Measurements from ENCODE around the gene RIT1.

RIT1 gene

DNA sequence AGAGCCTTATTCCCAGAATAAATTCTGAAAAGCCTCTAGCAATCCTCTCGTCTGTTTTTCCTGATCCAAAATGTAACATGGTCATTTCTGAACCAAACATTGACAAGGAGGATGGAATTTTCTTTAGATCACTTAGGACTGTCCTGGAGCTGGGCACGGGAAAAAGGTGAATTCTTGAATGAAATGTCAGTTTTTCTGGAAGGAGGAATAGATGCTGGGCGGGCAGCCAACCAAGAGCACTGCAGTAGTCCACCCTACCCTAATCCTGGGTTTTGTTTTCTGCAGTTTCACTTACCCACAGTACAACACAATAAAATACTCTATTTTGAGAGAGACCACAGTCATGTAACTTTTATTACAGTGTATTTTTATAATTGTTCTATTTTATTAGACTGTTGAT is 20.9 kb downstream of the RIT1 start:
- DNase-seq, result no peak

DNA sequence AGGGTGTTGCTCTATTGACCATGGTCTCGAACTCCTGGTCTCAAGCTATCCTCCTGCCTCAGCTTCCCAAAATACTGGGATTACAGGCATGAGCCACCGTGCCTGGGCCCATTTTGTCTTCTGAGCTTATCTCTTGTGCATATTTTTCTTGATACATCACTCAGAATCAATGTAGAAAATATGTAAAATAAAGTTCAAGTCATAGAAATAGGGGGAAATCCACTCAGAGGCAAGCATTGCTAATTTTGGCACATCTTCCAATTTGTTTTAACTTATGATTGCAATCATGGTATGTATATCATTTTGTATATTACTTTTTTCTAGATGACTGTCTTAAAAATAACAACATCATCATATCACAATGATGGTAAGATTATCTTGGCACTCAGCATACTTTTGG is 21.6 kb downstream of the RIT1 start:
- no peak for DNase-seq

DNA sequence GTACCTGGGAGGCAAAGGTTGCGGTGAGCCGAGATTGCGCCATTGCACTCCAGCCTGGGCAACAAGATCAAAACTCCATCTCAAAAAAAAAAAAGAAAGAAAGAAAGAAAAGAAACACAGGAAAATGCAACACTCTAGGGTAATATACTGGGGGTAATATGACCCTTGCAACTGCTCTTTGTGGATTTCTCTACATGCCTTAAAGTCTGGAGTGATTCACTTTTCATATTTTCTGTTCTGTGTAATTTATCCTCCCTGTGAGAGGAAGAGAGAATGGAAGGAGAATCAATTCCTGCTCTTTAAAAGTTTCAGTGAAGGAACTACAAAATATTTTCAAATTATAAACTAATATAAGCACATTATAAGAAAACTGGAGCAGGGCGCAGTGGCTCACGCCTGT is 22.7 kb downstream of the RIT1 start:
- no peak for DNase-seq

DNA sequence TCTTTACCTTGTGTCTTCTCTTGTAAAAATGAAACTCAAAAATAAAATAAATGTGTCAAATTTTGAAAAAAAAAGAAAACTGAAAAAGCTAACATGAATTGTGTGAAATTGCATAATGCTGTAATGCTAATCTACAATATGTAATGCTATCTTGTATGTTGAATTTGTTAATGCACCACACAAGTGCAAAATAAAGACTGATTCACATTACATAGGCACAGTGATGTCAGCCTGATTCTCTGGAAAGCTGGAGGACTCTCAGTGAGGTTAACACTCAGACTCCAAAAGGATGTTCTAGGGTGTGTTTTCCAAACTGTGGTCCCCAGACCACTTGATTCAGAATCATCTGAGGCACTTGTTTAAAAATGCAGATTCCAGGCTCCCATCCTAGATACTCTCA is 26.2 kb downstream of the RIT1 start:
- DNase-seq, result no peak

DNA sequence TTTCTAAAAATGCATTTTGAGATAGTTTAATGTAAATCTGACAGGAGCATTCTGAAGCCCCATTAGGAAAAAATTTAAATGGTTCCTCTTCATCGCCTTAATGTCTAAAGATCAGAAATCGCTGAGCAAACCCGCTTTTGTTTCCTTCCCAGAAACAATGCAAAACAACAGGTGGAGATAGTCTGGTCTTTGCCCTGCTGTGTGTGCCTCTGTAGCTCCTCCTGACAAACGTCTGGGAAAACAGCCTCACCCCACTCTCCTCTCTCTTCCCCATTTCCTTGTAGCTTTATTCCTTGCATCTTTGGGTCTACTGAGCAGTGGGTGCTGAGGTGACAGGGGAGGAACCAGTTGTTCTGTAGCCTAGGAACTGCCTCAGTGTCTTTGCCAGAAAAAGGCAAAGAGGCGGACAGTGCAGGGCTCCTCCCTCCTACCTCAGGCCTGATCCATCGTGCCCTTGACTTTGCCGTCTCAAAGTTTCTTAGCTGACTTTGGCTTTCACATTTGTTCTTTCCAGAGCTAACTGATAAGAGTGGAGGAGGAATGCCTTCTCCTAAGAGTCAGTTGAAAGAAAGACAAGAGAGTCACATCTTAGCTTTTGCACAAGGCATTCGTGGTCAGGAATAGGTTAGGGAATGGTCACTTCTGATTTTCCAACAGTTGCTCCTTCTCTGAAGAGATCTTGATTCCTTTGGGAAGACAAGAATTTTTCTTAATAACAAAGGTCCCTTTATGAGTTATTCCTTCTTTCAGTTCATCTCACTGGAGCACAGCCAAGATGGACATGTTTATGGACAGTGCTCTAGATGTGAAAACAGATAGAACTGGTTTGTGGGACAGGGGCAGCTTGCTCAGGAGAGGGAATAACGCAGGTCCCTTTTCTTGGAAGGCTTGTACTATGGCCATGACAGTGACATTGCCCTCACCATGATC is 26.9 kb downstream of the RIT1 start:
- DNase-seq, result no peak

DNA sequence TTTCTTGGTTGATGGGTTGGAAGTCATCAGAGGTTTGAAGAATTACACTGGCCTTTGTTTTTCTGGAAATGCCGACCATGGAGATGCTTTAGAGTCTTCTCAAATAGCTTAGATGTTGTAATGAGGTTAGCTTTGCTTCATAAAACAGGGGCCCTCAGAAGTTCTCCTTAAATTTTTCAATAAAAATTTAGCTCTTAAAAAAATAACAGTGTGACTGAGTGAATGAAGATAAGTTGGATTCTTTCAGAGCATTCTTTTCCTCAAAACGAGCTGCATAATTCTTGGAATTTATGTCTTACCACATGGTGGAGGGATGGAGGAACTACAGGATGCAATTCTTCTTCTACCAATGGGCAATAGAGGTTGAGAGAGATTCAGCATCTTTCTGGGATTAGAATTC is 28.4 kb downstream of the RIT1 start:
- DNase-seq, result no peak

DNA sequence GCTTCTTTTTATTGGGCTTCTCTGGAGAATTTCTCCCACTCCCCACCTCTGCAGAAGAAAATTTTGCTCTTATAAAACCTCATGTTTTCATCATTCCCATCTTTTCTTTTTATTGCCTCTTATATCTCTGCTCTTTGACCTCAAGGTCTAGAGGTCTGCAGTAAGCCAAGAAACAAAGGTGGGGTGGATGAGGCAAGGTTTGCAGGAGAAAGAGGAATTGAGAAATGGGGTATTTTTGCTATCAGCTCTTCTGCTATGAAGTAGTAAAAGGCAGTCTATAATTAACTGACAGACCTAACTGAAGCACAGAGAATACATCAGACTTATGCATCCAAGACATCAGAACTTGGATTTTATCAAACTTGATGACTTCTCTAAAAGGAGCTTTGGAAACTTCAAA is 28.9 kb downstream of the RIT1 start:
- DNase-seq, result no peak

DNA sequence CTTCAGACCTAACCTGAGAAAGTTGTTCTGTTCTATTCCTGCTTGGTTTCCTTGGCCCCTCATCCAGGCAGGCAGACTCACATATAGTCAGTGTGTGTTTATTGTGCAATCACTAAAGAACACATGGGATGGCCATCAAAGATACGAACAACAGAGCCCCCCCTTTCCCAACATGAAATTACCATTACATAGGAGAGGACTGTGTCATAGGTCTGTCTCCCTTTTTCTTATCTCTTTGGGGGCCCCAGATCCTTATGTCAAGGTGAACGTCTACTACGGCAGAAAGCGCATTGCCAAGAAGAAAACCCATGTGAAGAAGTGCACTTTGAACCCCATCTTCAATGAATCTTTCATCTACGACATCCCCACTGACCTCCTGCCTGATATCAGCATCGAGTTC is 30.2 kb downstream of the RIT1 start:
- DNase-seq, result no peak

DNA sequence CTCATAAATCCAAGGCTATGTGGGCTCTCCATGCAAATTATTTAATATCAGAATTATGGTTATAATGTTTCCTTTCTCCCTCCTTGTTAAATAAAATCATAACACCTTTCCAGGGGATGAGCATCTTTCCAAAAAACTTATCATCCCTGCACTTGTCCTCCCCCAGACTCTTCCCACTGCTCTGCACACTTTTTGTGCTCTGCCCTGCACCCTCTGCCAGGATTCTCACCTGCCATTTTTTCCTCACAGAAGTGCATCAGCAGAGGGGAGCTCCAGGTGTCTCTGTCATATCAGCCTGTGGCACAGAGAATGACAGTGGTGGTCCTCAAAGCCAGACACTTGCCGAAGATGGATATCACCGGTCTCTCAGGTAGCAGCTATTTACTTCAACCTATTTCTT is 30.9 kb downstream of the RIT1 start:
- DNase-seq, result no peak

DNA sequence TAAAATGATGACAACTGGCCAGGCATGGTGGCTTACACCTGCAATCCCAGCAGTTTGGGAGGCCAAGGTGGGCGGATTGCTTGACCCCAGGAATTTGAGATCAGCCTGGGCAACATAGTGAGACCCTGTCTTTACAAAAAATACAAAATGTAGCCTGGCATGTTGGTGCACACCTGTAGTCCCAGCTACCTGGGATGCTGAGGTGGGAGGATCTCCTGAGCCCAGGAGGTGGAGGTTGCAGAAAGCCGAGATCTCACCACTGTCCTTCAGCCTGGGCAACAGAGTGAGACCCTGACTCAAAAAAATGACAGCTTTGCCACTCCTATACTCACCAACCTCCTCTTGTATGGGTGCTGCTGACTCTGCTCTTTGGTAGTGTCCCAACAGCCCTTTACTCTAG is 33.2 kb downstream of the RIT1 start:
- DNase-seq, result no peak

DNA sequence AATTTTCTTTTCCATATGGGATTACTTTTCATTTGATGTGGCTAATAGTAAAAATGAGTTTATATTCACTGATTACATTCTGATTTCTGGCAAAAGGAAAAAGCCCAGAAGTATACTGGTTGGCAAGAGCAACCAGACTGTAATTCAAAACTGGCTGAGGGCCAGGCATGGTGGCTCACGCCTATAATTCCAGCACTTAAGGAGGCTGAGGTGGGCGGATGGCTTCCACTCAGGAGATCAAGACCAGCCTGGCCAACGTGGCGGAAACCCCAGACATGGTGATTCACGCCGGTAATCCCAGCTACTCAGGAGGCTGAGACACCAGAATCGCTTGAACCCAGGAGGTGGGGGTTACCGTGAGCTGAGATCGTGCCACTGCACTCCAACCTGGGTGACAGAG is 37.3 kb downstream of the RIT1 start:
- DNase-seq, result no peak

DNA sequence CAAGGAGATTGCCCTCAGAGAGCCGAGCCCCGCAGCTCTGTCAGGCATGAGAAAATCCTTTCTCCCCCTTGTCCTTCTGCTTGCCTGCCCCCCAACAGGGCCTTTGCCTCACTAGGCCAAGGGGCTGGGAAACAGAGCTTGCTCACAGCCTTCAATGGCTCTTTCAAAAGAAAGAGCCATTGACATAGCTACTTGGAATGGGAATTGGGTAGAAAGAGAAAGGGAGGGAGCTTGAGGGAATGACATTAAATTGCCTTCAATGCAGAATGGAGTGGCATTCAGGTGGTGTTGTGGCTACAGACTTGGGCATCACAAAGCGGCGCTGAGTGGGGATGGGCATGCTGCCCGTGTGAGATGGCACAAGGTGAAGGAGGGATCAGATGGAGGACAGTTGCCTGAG is 38.6 kb downstream of the RIT1 start:
- no peak for DNase-seq

DNA sequence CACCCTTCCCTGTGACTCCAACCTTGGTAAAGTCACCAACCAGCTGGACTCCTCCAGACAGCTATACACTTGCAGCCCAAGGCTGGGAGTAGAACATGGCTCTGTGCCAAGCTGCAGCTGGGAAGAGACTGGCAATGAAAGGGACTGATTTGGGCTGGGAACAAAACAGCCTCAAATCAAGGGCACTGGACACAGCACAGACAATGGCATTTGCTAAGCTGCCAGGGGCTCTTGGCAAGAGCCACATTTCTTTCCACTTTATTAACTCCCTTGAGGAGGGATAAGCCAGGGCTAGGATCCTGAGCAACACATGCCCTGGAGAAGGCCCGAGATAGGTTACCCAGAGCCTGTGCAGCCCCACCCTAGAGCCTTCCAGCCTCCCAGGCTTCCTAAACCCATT is 39.8 kb downstream of the RIT1 start:
- no peak for DNase-seq

DNA sequence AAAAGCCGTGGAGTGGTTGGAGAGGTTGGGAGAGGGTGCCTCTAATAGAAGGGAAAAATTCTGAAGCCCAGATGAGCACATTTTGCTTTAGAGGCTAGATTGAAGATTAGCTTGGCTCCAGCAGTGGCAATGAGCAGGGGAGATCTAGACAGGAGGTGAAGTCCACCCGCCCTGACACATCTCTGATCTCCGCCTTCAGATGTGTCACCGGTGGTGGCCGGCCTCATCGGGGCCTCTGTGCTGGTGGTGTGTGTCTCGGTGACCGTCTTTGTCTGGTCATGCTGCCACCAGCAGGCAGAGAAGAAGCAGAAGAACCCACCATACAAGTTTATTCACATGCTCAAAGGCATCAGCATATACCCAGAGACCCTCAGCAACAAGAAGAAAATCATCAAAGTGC is 43.4 kb downstream of the RIT1 start:
- DNase-seq, result no peak

DNA sequence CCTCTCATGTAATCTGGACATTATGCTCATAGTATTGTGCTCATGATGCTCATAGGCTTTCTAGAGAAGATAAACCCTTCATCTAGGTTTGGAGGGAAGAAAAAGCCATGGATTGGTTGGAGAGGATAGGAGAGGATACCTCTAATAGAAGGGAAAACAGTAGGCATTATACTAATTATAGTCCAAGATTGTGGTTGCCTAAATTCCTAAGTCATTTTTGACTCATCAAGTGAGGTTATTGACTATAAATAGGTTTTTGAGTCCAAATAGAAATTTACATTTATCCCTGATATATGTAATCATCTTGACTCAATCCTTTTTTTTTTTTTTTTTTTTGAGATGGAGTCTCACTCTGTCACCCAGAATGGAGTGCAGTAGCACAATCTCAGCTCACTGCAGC is 46.8 kb downstream of the RIT1 start:
- DNase-seq, result no peak

DNA sequence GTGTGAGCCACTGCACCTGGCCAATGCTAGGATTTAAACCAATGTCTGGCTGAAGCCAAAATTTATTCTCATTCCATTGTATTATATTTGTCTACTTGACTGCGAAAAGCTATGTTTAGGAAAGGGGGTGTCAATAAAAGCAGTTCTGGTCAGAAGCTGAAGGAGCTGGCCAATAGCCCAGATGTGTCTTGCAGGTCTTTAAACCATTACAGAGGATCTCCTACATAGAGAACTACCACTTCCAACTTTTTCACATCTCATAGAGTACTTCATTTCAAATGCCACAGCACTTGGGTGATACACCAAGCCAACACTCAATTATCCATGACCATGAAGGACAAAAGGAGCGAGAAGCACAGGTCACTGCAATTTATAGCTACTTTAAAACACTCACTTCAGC is 49.3 kb downstream of the RIT1 start:
- no peak for DNase-seq

DNA sequence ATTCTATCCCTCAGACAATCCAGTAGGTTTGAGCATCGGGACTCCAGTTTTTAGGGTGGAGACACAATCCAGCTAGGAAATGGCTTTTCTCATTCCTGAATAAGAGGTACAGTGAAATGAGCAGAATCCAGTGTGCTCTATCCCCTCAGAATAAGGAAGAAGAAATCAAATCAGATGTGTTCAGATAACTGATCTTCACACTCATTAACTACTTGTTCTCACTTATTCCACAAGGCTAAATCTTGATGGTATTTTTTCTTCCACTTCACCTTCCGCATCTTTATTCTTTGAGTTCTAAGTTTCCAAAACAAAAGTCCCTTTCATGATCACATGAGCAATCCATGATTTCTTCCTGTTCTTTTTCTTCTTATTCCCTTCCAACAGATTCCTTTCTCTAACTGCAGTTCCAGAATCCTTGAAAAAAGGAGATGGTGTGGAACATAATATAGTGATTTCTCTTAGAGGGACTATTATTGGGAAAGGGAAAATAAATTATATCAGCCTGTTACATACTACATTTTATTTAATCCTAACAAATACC is 50.1 kb downstream of the RIT1 start:
- DNase-seq, result no peak

DNA sequence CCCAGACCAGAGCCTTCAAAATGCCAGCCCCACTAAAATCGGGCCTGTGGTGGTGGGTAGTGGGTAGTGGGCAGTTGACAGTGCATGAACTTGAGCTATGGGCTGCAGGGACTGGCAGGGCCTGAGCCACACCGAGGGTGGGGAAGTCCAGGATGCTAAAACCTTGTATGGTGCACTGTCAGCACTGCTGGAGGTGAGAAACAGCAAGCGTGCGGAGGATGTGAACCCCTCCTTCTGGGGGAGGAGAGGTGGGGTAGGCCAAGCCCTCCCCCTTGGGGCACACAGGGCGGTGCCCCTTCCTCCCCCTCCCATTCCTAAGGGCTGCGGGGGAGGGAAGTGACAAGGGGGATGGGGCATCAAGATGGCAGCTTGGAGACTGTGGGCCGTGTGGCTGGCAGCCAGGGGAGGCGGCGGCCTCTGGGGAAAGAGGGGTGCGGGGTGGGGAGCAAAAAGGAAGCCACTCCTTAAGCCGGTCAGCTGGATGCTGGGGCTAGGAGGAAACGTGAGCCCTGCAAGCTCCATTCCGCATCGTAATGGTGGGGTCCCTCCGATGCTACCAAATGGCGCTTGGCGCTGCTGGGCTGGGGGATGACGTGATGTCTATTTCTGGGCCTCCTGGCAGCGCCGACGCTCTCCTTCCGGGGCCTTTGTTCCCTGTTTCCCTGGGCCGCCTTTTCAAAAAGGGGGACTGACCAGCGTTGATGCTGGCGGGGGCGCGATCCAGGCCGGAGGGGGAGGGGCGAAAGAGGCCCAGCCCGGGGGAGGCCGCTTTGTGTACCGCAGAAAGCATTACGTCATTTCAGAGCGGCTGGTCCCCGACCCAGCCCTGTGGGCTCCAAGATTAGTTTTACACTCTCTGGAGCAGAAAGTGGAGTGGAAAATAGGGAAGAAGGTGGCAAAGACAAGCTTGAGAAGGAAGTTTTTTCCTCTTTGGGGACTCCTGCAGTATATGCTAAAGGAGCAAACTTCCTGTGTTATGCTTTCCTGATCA is 51.0 kb downstream of the RIT1 start:
- DNase-seq, result peak; percentile 88 to 91

DNA sequence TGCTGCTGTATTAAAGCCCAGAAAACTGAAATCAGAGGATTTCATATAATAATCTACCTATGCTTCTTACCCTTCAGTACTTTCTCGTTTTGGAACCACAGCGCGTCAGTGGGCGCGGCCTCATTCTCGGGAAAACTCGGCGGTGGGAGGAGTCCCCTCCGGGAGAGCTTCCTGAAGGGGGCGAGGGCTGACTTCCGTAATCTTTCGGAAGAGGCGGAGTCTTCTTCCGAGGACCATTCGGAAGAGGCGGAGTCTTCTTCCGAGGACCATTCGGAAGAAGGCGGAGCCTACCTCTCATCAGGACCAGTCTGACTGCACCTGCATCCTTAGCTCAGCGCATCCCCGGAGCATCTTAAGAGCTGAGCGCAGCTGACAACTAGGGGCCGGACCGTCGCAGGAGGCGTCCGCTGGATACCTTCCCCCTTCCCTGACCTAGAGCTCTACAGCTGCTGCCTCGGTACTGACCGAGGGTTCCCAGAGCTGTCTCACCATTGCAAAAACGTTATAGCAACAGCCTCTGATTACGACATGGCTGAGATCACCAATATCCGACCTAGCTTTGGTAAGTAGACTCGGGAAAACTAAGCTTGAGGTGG is 51.8 kb downstream of the RIT1 start, which contains the start of gene SYT11:
SYT11 (plus strand) TSS at position 334 of the 596 bp plus-strand sequence; CDS start at position 529, 195 bp downstream.
- peak; percentile 94 to 99 for DNase-seq

DNA sequence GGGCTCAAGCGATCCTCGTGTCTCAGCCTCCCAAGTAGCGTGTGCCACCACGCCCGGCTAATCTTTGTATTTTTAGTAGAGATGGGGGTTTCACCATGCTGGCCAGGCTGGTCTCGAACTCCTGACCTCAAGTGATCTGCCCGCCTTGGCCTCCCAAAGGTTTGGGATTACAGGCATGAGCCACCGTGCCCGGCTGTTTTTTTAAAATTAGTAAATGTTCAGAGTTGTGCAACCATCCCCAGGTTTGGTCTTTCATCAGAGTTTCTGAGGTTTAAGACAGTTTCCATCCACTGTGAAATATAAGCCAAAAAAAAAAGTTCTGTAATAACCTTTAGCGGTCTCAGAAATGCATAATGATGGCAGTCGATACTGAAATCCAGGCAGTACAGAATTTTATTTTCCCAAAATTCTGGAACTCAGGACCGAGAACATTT is 52.3 kb downstream of the RIT1 start:
- peak in 1 of 2 donors; percentile 66 for DNase-seq

DNA sequence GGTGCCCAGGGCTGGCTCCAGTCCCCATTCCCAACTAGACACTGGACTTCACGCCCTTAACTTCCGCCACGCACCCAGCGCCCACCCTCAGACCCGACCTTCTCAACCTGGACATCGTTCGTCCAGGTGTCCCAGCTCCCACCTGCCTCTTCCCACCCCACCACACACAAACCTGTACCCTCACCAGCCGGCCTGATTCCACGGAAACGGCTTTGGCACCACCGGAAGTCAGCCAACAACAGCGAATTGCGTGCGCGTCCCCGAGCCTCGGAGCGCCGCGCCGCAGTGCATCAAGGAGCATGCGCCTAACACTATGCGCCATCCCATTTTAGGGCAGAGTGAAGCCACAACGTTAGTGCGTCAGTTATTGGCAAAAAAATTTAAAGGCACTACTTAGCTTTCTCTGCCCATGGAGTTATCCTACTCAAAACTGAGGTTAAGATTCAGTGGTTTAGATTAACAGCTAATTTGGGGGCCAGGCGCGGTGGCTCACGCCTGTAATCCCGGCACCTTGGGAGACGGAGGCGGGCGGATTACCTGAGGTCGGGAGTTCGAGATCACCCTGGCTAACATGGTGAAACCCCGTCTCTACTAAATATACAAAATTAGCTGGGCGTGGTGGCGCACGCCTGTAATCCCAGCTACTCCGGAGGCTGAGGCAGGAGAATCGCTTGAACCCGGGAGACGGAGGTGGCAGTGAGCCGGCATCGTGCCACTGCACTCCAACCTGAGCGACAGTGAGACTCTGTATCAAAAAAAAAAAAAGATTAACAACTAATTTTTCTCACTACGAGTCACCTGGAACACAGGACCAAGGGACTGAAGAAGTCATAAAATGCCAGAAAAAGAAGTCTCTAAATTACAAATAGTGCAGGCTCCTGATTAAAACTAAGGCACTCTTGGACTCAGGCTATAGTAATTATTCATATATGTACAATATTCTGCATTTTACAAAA is 53.9 kb downstream of the RIT1 start, which contains the start of gene GON4L:
GON4L (minus strand) TSS at position 240 of the 956 bp plus-strand sequence. CDS start 3,434 bp downstream, outside the sequence.
- peak; percentile 89 to 94 for DNase-seq
